OCI-LY1 (cell line): ENCODE measurements around the gene SOAT1.

Experiments
- CTCF ChIP-seq: fragments of 200-600 bp; sonication (generic), shearing (Covaris generic); IDR thresholded peaks from 2 replicates; pipeline ENCODE4 v1.5.1; 2017; ENCODE audit warnings: mild to moderate bottlenecking, antibody characterized with exemption, low read length, moderate library complexity, mixed read lengths
- EZH2 ChIP-seq: fragments of 200-600 bp; sonication (generic), shearing (Covaris generic); IDR thresholded peaks from 2 replicates; pipeline ENCODE4 v1.8.0; 2017; ENCODE audit warnings: borderline replicate concordance, mixed run types, mild to moderate bottlenecking, antibody characterized with exemption, low read length, moderate library complexity, mixed read lengths

DNA sequence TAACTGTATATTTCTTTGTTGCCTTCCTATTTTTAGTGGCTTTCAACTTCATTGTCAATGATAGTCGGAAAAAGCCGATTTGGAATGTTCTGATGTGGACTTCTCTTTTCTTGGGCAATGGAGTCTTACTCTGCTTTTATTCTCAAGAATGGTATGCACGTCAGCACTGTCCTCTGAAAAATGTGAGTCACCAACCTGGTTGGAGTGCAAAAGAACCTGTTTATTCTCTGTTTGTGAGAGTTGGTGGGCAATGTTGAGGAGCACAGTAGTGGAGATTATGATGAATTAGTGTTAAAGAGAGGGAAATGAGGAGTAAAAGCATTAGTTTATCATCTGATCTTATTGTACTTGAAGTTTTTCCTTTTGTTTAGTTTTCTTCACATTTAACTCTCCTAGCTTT, 57.7 kb downstream of the SOAT1 start:
- TF ChIP-seq CTCF: no peak
- no peak for TF ChIP-seq EZH2
